ENCODE measurements around the gene N4BP3. TPM values are rescaled to one million over a fixed set of nuclear protein-coding genes. Genes with fewer than 3 reads are reported as not detected.

N4BP3 gene
- total RNA-seq, 1 donor: 0.18 TPM

DNA sequence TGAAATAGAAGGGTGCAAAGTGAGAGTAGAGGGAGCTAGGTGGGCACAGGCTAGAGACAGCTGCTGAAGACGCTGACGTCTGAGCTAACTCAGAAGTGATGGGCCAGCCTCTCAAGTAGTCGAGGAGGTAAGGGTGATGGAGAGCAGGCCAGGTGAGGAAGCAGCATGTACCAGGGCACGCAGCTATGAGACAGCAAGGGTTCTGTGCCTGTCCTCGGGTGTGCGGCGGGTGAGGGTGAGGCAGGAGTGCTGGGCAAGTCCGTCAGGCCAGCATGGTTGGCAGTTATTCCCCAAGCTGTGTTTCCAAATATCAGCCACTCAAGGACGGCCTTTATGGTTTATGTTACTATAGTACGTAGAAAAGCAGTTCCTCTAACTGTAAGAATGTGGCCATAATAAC is 23.7 kb downstream of the N4BP3 start:
- TF ChIP-seq, protein P1, sequence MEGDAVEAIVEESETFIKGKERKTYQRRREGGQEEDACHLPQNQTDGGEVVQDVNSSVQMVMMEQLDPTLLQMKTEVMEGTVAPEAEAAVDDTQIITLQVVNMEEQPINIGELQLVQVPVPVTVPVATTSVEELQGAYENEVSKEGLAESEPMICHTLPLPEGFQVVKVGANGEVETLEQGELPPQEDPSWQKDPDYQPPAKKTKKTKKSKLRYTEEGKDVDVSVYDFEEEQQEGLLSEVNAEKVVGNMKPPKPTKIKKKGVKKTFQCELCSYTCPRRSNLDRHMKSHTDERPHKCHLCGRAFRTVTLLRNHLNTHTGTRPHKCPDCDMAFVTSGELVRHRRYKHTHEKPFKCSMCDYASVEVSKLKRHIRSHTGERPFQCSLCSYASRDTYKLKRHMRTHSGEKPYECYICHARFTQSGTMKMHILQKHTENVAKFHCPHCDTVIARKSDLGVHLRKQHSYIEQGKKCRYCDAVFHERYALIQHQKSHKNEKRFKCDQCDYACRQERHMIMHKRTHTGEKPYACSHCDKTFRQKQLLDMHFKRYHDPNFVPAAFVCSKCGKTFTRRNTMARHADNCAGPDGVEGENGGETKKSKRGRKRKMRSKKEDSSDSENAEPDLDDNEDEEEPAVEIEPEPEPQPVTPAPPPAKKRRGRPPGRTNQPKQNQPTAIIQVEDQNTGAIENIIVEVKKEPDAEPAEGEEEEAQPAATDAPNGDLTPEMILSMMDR (IDR thresholded peaks at IDR 0.05; ENCODE audit: insufficient read depth, low read length): no peak
- no peak for DNase-seq (ENCODE audit: low read depth)
- no peak overlapping the region for H3K4me3 ChIP-seq (ENCODE audit: low read depth, low read length)

DNA sequence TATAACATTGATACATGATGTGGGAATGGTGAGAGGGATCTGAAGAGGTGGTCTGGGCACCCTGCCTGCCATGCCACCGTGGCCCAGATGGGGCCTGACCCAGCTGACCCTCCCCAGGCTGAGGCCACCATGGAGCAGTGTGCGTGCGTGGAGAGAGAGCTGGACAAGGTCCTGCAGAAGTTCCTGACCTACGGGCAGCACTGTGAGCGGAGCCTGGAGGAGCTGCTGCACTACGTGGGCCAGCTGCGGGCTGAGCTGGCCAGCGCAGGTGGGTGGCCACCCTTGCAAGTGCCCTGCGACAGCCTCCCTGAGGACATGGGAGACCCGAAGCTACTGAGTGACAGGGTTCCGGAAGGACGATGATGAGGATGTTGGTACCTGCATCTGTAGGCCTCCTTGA is 24.7 kb downstream of the N4BP3 start:
- DNase-seq (ENCODE audit: low read depth): no peak
- TF ChIP-seq, protein P1 (IDR thresholded peaks at IDR 0.05; ENCODE audit: insufficient read depth, low read length): no peak
- H3K4me3 ChIP-seq (ENCODE audit: low read depth, low read length): no peak overlapping the region

- H3K4me3 ChIP-seq (ENCODE audit: low read depth, low read length): no peak overlapping the region
- no peak for DNase-seq (ENCODE audit: low read depth)
- TF ChIP-seq, protein P1 (IDR thresholded peaks at IDR 0.05; ENCODE audit: insufficient read depth, low read length): no peak
Measured at GRCh38 chr5:178141550-178141949, 28.2 kb downstream of the N4BP3 start.

GRCh38 chr5:178142642-178143041 is 29.3 kb downstream of the N4BP3 start:
- TF ChIP-seq, protein P1 (IDR thresholded peaks at IDR 0.05; ENCODE audit: insufficient read depth, low read length): no peak
- no peak overlapping the region for H3K4me3 ChIP-seq (ENCODE audit: low read depth, low read length)
- DNase-seq (ENCODE audit: low read depth): no peak

DNA sequence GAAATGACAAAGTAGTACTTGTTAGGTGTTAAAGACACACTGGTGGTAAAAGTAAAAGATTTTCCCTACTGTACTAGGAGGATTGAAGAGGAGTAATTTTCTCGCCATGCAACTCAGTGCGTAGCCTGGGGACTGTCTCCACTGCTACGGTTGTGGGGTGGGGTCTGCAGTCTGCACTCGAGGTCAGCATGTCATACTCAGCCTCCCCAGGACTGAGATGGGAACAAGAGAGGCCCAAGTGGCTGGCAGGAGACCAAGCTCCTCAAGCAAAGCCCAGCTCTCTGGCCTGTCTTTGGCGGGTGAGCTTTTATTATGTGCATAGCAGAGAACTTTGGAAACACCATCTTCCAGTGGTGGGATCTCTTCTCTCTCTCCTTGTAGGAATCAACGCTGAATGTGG is 29.9 kb downstream of the N4BP3 start:
- TF ChIP-seq, protein P1 (IDR thresholded peaks at IDR 0.05; ENCODE audit: insufficient read depth, low read length): no peak
- H3K4me3 ChIP-seq (ENCODE audit: low read depth, low read length): no peak overlapping the region
- no peak for DNase-seq (ENCODE audit: low read depth)

DNA sequence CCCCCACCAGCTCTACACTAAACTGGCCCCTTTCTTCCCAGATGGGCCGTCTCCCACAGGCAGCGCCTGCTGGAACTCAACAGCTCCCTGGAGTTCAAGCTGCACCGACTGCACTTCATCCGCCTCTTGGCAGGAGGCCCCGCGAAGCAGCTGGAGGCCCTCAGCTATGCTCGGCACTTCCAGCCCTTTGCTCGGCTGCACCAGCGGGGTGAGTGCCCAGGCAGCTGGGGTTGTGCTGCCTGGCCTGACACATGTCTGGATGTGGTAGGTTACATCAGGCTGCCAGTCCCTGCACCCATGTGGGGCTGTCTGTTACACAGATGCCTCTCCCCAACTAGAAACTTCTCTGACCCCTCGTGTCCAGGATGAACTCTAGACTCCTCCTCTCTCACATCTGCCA is 30.6 kb downstream of the N4BP3 start:
- DNase-seq (ENCODE audit: low read depth): peak; percentile 57

More for the DNA sequence above, 30.6 kb downstream of the N4BP3 start:
- no peak overlapping the region for H3K4me3 ChIP-seq (ENCODE audit: low read depth, low read length)
- TF ChIP-seq, protein P1 (IDR thresholded peaks at IDR 0.05; ENCODE audit: insufficient read depth, low read length): no peak

All from fibroblast of the aortic adventitia (primary cell).